OCI-LY1 (cell line): ENCODE measurements around the gene EBLN1.

Experiments used
- EZH2 ChIP-seq: fragments of 200-600 bp; sonication (generic), shearing (Covaris generic); IDR thresholded peaks from 2 replicates; pipeline ENCODE4 v1.8.0; 2017; ENCODE audit warnings: borderline replicate concordance, mixed run types, mild to moderate bottlenecking, antibody characterized with exemption, low read length, moderate library complexity, mixed read lengths
- TF ChIP-seq, protein P1 (sequence below): fragments of 200-600 bp; sonication (generic), shearing (Covaris generic); IDR thresholded peaks from 2 replicates; pipeline ENCODE4 v1.5.1; 2017; ENCODE audit warnings: mild to moderate bottlenecking, antibody characterized with exemption, low read length, moderate library complexity, mixed read lengths

DNA sequence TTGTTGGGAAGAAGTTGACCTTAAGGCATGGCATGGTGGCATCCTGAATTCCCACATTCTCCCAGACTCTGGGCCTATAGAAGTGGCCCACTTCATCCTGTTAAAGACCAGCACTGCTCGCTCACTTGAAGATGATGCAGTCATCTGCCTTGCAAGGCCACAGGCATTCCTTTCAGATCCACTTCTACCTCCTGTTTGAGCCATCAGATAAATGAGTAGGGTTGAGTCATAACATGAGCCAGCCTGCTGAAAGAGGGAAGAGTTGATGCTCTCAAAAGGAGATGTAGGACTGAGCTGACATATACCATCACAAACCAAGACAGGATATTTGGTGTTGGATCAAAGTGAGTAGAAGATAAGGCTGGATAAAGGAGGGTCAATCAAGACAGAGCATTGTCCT, 1.5 kb upstream of the EBLN1 start:
- TF ChIP-seq, protein P1, sequence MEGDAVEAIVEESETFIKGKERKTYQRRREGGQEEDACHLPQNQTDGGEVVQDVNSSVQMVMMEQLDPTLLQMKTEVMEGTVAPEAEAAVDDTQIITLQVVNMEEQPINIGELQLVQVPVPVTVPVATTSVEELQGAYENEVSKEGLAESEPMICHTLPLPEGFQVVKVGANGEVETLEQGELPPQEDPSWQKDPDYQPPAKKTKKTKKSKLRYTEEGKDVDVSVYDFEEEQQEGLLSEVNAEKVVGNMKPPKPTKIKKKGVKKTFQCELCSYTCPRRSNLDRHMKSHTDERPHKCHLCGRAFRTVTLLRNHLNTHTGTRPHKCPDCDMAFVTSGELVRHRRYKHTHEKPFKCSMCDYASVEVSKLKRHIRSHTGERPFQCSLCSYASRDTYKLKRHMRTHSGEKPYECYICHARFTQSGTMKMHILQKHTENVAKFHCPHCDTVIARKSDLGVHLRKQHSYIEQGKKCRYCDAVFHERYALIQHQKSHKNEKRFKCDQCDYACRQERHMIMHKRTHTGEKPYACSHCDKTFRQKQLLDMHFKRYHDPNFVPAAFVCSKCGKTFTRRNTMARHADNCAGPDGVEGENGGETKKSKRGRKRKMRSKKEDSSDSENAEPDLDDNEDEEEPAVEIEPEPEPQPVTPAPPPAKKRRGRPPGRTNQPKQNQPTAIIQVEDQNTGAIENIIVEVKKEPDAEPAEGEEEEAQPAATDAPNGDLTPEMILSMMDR, result no peak
- TF ChIP-seq EZH2, result no peak
